GM21367 (cell line): ENCODE results near the gene LIG1.

Source experiments
- ATAC-seq: cut with Tn5 transposase; IDR thresholded peaks from one replicate; pipeline ENCODE4 v1.9.1; 2021; ENCODE audit not compliant: unreplicated experiment

Gene LIG1

GRCh38 chr19:48182434-48182833, 12.3 kb upstream of the LIG1 start:
- no peak for ATAC-seq

- ATAC-seq = no peak
Observed at GRCh38 chr19:48181505-48181904, 11.4 kb upstream of the LIG1 start.

GRCh38 chr19:48176226-48176625, 6.1 kb upstream of the LIG1 start:
- no peak for ATAC-seq

- ATAC-seq = no peak
Observed at GRCh38 chr19:48175578-48175977, 5.4 kb upstream of the LIG1 start.

- no peak for ATAC-seq
Observed at GRCh38 chr19:48174445-48175030, 4.4 kb upstream of the LIG1 start.

GRCh38 chr19:48171710-48172109, 1.6 kb upstream of the LIG1 start:
- ATAC-seq = no peak

GRCh38 chr19:48170817-48171347, 738 bp upstream of the LIG1 start:
- ATAC-seq = no peak

GRCh38 chr19:48169578-48169938, 586 bp downstream of the LIG1 start:
- no peak for ATAC-seq

- ATAC-seq = no peak
Observed at GRCh38 chr19:48168689-48169088, 1.5 kb downstream of the LIG1 start.

GRCh38 chr19:48158210-48158790, 11.8 kb downstream of the LIG1 start:
- ATAC-seq = no peak

- ATAC-seq = no peak
Observed at GRCh38 chr19:48154003-48154402, 16.1 kb downstream of the LIG1 start.

- no peak for ATAC-seq
Observed at GRCh38 chr19:48152551-48152950, 17.6 kb downstream of the LIG1 start.

- ATAC-seq = no peak
Observed at GRCh38 chr19:48149430-48149829, 20.7 kb downstream of the LIG1 start.

GRCh38 chr19:48148576-48148975, 21.6 kb downstream of the LIG1 start:
- no peak for ATAC-seq

- no peak for ATAC-seq
Observed at GRCh38 chr19:48147597-48148175, 22.5 kb downstream of the LIG1 start.

- ATAC-seq = no peak
Observed at GRCh38 chr19:48139053-48139452, 31.1 kb downstream of the LIG1 start.

- ATAC-seq = no peak
Observed at GRCh38 chr19:48137411-48137810, 32.7 kb downstream of the LIG1 start.

- no peak for ATAC-seq
Observed at GRCh38 chr19:48136547-48136946, 33.6 kb downstream of the LIG1 start.

GRCh38 chr19:48135411-48135810, 34.7 kb downstream of the LIG1 start:
- ATAC-seq = no peak

- no peak for ATAC-seq
Observed at GRCh38 chr19:48133094-48133493, 37.0 kb downstream of the LIG1 start.

- no peak for ATAC-seq
Observed at GRCh38 chr19:48127561-48127960, 42.6 kb downstream of the LIG1 start.

GRCh38 chr19:48123907-48124651, 46.1 kb downstream of the LIG1 start:
- ATAC-seq = no peak
